Kasumi-1 (cell line): Measurements from ENCODE around the gene TBPL2.
"Not testable (repeated sequence)": the region's sequence is repeated elsewhere in the genome, so short reads cannot be mapped to it uniquely, and the experiment has no call there.

ENCODE experiments used
- DNase-seq, 2 experiments: peaks; one replicate each; lab custom pipeline; 2025; lab: John Stamatoyannopoulos, UW

The TBPL2 gene

GRCh38 chr14:55404173-55404854, 36.1 kb downstream of the TBPL2 start:
- no peak for DNase-seq

- DNase-seq: no peak
Observed at GRCh38 chr14:55401751-55402150, 38.7 kb downstream of the TBPL2 start.

GRCh38 chr14:55399852-55400251, 40.6 kb downstream of the TBPL2 start:
- no peak for DNase-seq

- DNase-seq: no peak
Observed at GRCh38 chr14:55399183-55399582, 41.2 kb downstream of the TBPL2 start.

- DNase-seq: no peak
Observed at GRCh38 chr14:55398679-55399078, 41.7 kb downstream of the TBPL2 start.

- no peak for DNase-seq
Observed at GRCh38 chr14:55389330-55389729, 51.1 kb downstream of the TBPL2 start.

GRCh38 chr14:55388160-55388559, 52.3 kb downstream of the TBPL2 start:
- DNase-seq: no peak

- DNase-seq: no peak
Observed at GRCh38 chr14:55387121-55387520, 53.3 kb downstream of the TBPL2 start.

- no peak for DNase-seq
Observed at GRCh38 chr14:55386037-55386808, 54.2 kb downstream of the TBPL2 start.

- DNase-seq: no peak
Observed at GRCh38 chr14:55384536-55384935, 55.9 kb downstream of the TBPL2 start.

- DNase-seq: no peak
Observed at GRCh38 chr14:55383541-55384140, 56.8 kb downstream of the TBPL2 start.

- not testable (repeated sequence) for DNase-seq
Observed at GRCh38 chr14:55383056-55383466, 57.4 kb downstream of the TBPL2 start.

GRCh38 chr14:55382483-55382882, 57.9 kb downstream of the TBPL2 start:
- no peak for DNase-seq

GRCh38 chr14:55381561-55381960, 58.9 kb downstream of the TBPL2 start:
- DNase-seq: no peak

GRCh38 chr14:55381040-55381439, 59.4 kb downstream of the TBPL2 start:
- DNase-seq: no peak

GRCh38 chr14:55377236-55377635, 63.2 kb downstream of the TBPL2 start:
- peak in 1 of 2 experiments; percentile 11 for DNase-seq

GRCh38 chr14:55374771-55375170, 65.6 kb downstream of the TBPL2 start:
- no peak for DNase-seq

GRCh38 chr14:55373784-55374705, 66.4 kb downstream of the TBPL2 start:
- DNase-seq: no peak

- DNase-seq: no peak
Observed at GRCh38 chr14:55372825-55373224, 67.6 kb downstream of the TBPL2 start.

- DNase-seq: no peak
Observed at GRCh38 chr14:55372423-55372822, 68.0 kb downstream of the TBPL2 start.

- DNase-seq: no peak
Observed at GRCh38 chr14:55370883-55371455, 69.4 kb downstream of the TBPL2 start.

- no peak for DNase-seq
Observed at GRCh38 chr14:55366271-55366670, 74.1 kb downstream of the TBPL2 start.
